ENCODE results near the gene HSPB8. TPM values are rescaled to one million over a fixed set of nuclear protein-coding genes. Genes with fewer than 3 reads are reported as not detected.

HSPB8 gene
- polyA plus RNA-seq, 1 of the 3 experiments (the other 2 are of a cell fraction) = 1.2 TPM

- Histone ChIP-seq H3K36me3 (replicated peaks in 1 of 2; ENCODE audit: control insufficient read depth in 1 of 2, insufficient read depth in 2 of 2, low read length in 1 of 2) (no peaks in the 10 kb centered on the region), H2AFZ (ENCODE audit: low read depth) (no peak overlapping the region), H3K9me3 (no peaks in the 10 kb centered on the region), H3K9ac (no peak overlapping the region), H3K4me2 (no peak overlapping the region), H3K27ac (ENCODE audit: low read depth in 2 of 2, low read length in 1 of 2) (no peak overlapping the region), H3K4me3 (ENCODE audit: low read depth in 2 of 2, low read length in 1 of 2) (no peak overlapping the region), H3K4me1 (ENCODE audit: control insufficient read depth in 1 of 2, insufficient read depth in 2 of 2, low read depth in 1 of 2, low read length in 1 of 2) (no peaks in the 10 kb centered on the region; a peak in 1 of 4 replicates), H3K79me2 (ENCODE audit: insufficient read depth) (no peaks in the 10 kb centered on the region), H3F3A (replicated peaks; ENCODE audit: insufficient read depth) (no peaks in the 10 kb centered on the region), H3K27me3 (ENCODE audit: insufficient read depth) (no peaks in the 10 kb centered on the region), H3K9me2 (no peaks in the 10 kb centered on the region), H4K20me1 (ENCODE audit: insufficient read depth) (no peaks in the 10 kb centered on the region)
- TF ChIP-seq MXI1 (IDR thresholded peaks at IDR 0.05; ENCODE audit: low read depth, low read length) (no peak), TAF1 (IDR thresholded peaks at IDR 0.05; ENCODE audit: borderline replicate concordance, low read depth, low read length) (no peak), MEF2A (IDR thresholded peaks at IDR 0.05; ENCODE audit: borderline replicate concordance, low read depth) (no peak), USF1 (IDR thresholded peaks at IDR 0.05; ENCODE audit: borderline replicate concordance, low read depth) (no peak), SIN3A (IDR thresholded peaks at IDR 0.05; ENCODE audit: borderline replicate concordance, low read depth, low read length) (no peak), USF2 (IDR thresholded peaks at IDR 0.05; ENCODE audit: borderline replicate concordance, low read depth, low read length) (no peak), ZBTB33 (IDR thresholded peaks at IDR 0.05; ENCODE audit: borderline replicate concordance, low read depth) (no peak), MAX (IDR thresholded peaks at IDR 0.05; ENCODE audit: low read depth) (no peak), EP300 (IDR thresholded peaks at IDR 0.05; ENCODE audit: borderline replicate concordance in 1 of 2, low read depth in 1 of 2, low read length in 1 of 2) (no peak), EZH2phosphoT487 (IDR thresholded peaks at IDR 0.05; ENCODE audit: borderline replicate concordance, low read depth) (no peak), CTCF (IDR thresholded peaks at IDR 0.05) (no peak), NFIC (IDR thresholded peaks at IDR 0.05; ENCODE audit: borderline replicate concordance) (no peak), SMC3 (IDR thresholded peaks at IDR 0.05; ENCODE audit: low read depth, low read length) (no peak), RXRA (IDR thresholded peaks at IDR 0.05; ENCODE audit: borderline replicate concordance, low read depth) (no peak), NRF1 (IDR thresholded peaks at IDR 0.05; ENCODE audit: low read depth, low read length) (no peak), GATA2 (CRISPR knock-in tag; IDR thresholded peaks at IDR 0.05) (no peak), IRF3 (IDR thresholded peaks at IDR 0.05; ENCODE audit: low read depth, low read length) (no peak), PBX3 (IDR thresholded peaks at IDR 0.05) (no peak), TEAD4 (IDR thresholded peaks at IDR 0.05; ENCODE audit: borderline replicate concordance, insufficient read depth) (no peak), YY1 (IDR thresholded peaks at IDR 0.05; ENCODE audit: low read depth) (no peak)
- ChIA-PET POLR2A (no interaction called here), CTCF (no interaction called here)
- 35% methylated on average over 4 of the region's 4 CpGs for WGBS (ENCODE audit: low lambda C conversion rate)
- DNase-seq = no peak
Observed at GRCh38 chr12:119225454-119225853, 46.7 kb downstream of the HSPB8 start.

All from SK-N-SH (cell line).